Epithelial cell of proximal tubule (primary cell): ENCODE data around the gene DUSP8. TPM values are rescaled to one million over a fixed set of nuclear protein-coding genes. Genes with fewer than 3 reads are reported as not detected.

Source experiments
- DNase-seq: peaks from one replicate; pipeline ENCODE4 v3.0.0-alpha.2; 2011; ENCODE audit warnings: low read depth
- H3K4me3 ChIP-seq: 2 replicates; pipeline ENCODE4 v1.5.1; 2011; ENCODE audit warnings: low read depth, mild to moderate bottlenecking, low read length
- CTCF ChIP-seq: conservative IDR thresholded peaks from 2 replicates; pipeline ENCODE4 v1.5.1; 2012; ENCODE audit warnings: low read depth, mild to moderate bottlenecking, low read length
- total RNA-seq: library from RNA; depleted of rRNA; stranded (reverse); fragments of >200 nt; gene quantifications from 2 replicates; pipeline ENCODE4 v1.2.3, GENCODE V29; 2015

Gene DUSP8
- total RNA-seq, 1 donor from 2014 or later, result 13.1 TPM

- TF ChIP-seq CTCF, result no peak
- H3K4me3 ChIP-seq, result no peak overlapping the region
- DNase-seq, result no peak
Measured at GRCh38 chr11:1546077-1546535, 26.0 kb downstream of the DUSP8 start.

GRCh38 chr11:1545432-1545831 is 26.6 kb downstream of the DUSP8 start:
- H3K4me3 ChIP-seq, result no peak overlapping the region
- no peak for DNase-seq
- no peak for TF ChIP-seq CTCF

- no peak overlapping the region for H3K4me3 ChIP-seq
- no peak for DNase-seq
- TF ChIP-seq CTCF, result no peak
Measured at GRCh38 chr11:1544536-1544935, 27.5 kb downstream of the DUSP8 start.

- no peak for TF ChIP-seq CTCF
Measured at GRCh38 chr11:1543606-1544263, 28.3 kb downstream of the DUSP8 start.

GRCh38 chr11:1542267-1542666 is 29.8 kb downstream of the DUSP8 start:
- DNase-seq, result no peak
- no peak for TF ChIP-seq CTCF
- no peak overlapping the region for H3K4me3 ChIP-seq

More at GRCh38 chr11:1543606-1544263, 28.3 kb downstream of the DUSP8 start:
- H3K4me3 ChIP-seq, result no peak overlapping the region
- no peak for DNase-seq

GRCh38 chr11:1541474-1542204 is 30.4 kb downstream of the DUSP8 start:
- TF ChIP-seq CTCF, result no peak
- no peak for DNase-seq
- H3K4me3 ChIP-seq, result no peak overlapping the region
